NCI-H2227 (cell line): ENCODE measurements around the gene NXF3.
"Not testable (repeated sequence)": the region's sequence is repeated elsewhere in the genome, so short reads cannot be mapped to it uniquely, and the experiment has no call there.

Source experiments
- DNase-seq: peaks from one replicate; lab custom pipeline; 2025; ENCODE audit not compliant: unreplicated experiment; lab: John Stamatoyannopoulos, UW

NXF3 gene

GRCh38 chrX:103092942-103093341 lies at the start of gene NXF3:
NXF3 (minus strand) TSS chrX:103093143; CDS start chrX:103093023, 120 bp downstream.
- DNase-seq: no peak

GRCh38 chrX:103136528-103136927 lies 43.6 kb upstream of the NXF3 start:
- not testable (repeated sequence) for DNase-seq

- DNase-seq: no peak
These were observed 31.3 kb upstream of the NXF3 start for GRCh38 chrX:103124284-103124683.

- no peak for DNase-seq
These were observed 27.8 kb upstream of the NXF3 start for GRCh38 chrX:103120748-103121147.

GRCh38 chrX:103116970-103117369 lies 24.0 kb upstream of the NXF3 start:
- not testable (repeated sequence) for DNase-seq

GRCh38 chrX:103109497-103109896 lies 16.6 kb upstream of the NXF3 start:
- not testable (repeated sequence) for DNase-seq

- no peak for DNase-seq
These were observed 14.9 kb upstream of the NXF3 start for GRCh38 chrX:103107836-103108235.

- DNase-seq: not testable (repeated sequence)
These were observed 14.3 kb upstream of the NXF3 start for GRCh38 chrX:103107227-103107737.

GRCh38 chrX:103104370-103104769 lies 11.4 kb upstream of the NXF3 start:
- not testable (repeated sequence) for DNase-seq

GRCh38 chrX:103103866-103104265 lies 10.9 kb upstream of the NXF3 start:
- DNase-seq: not testable (repeated sequence)

- DNase-seq: peak; percentile 19
These were observed 8.5 kb upstream of the NXF3 start for GRCh38 chrX:103101299-103102042.

GRCh38 chrX:103100484-103100883 lies 7.5 kb upstream of the NXF3 start:
- DNase-seq: no peak

- no peak for DNase-seq
These were observed 6.7 kb upstream of the NXF3 start for GRCh38 chrX:103099691-103100090.

- DNase-seq: no peak
These were observed 5.5 kb upstream of the NXF3 start for GRCh38 chrX:103098488-103098887.

- DNase-seq: no peak
These were observed 11.9 kb downstream of the NXF3 start for GRCh38 chrX:103081051-103081450.

- no peak for DNase-seq
These were observed 19.5 kb downstream of the NXF3 start for GRCh38 chrX:103073467-103073866.

- no peak for DNase-seq
These were observed 26.3 kb downstream of the NXF3 start for GRCh38 chrX:103066606-103067005.

GRCh38 chrX:103063918-103064434 lies 29.0 kb downstream of the NXF3 start, which contains the start of gene BEX1:
BEX1 (minus strand) TSS chrX:103064171; CDS start chrX:103063274, 897 bp downstream.
- DNase-seq: peak; percentile 98

GRCh38 chrX:103063191-103063845 lies 29.6 kb downstream of the NXF3 start:
- DNase-seq: peak; percentile 88

- no peak for DNase-seq
These were observed 31.5 kb downstream of the NXF3 start for GRCh38 chrX:103061486-103061885.

- DNase-seq: no peak
These were observed 36.0 kb downstream of the NXF3 start for GRCh38 chrX:103056902-103057301.

GRCh38 chrX:103052625-103053024 lies 40.3 kb downstream of the NXF3 start:
- no peak for DNase-seq
